ENCODE measurements around the gene DIS3L2.

Gene DIS3L2

DNA sequence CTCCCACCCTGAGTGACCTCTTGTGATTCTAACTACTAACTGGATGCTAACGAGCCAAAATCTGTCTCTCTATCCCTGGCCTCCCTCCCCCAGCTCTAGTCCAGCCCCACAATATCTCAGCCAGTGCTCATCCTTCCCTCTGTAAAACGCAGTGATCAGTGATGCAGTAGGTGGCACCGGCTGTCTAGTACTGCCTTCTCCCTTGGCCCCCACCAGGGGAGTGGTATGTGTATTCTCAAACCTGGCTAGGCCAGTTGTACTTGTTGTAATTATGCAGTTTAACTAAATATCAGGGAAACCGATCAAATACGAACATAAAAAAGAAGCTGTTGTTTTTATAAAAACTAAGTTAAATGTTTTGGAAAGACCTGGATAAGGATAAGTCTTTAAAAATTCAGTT is 303.8 kb downstream of the DIS3L2 start:
- H3K4me3 ChIP-seq (ENCODE audit: low read length): no peak overlapping the region
- TF ChIP-seq, protein P1, sequence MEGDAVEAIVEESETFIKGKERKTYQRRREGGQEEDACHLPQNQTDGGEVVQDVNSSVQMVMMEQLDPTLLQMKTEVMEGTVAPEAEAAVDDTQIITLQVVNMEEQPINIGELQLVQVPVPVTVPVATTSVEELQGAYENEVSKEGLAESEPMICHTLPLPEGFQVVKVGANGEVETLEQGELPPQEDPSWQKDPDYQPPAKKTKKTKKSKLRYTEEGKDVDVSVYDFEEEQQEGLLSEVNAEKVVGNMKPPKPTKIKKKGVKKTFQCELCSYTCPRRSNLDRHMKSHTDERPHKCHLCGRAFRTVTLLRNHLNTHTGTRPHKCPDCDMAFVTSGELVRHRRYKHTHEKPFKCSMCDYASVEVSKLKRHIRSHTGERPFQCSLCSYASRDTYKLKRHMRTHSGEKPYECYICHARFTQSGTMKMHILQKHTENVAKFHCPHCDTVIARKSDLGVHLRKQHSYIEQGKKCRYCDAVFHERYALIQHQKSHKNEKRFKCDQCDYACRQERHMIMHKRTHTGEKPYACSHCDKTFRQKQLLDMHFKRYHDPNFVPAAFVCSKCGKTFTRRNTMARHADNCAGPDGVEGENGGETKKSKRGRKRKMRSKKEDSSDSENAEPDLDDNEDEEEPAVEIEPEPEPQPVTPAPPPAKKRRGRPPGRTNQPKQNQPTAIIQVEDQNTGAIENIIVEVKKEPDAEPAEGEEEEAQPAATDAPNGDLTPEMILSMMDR (IDR thresholded peaks at IDR 0.05; ENCODE audit: insufficient read depth, low read depth, low read length, missing control alignments): no peak
- no peak for DNase-seq (ENCODE audit: low read depth)

DNA sequence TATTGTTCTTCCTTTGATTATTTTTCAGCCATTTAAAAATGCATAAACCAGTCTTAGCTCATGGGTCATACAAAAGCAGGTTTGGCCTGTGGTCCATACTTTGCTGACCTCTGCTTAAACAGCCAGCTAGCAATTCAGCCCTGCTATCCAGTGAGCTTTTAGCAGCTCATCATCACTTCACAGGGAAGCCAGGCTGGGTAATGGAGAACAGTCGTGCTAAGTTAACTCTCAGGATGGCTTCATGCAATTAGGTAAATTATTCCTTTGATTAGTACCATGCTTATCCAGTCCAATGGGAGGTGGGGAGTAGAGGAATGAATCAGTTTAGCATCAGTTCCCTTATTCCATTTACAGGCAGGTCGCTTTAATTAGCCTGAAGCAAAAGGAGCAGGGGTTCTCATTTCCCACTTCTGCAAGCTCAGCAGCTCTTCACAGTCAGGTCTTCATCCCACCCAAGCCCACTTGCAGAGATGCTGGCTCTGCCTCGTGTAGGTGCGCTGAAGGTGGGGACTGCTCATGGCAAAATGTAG is 307.2 kb downstream of the DIS3L2 start:
- no peak overlapping the region for H3K4me3 ChIP-seq (ENCODE audit: low read length)
- TF ChIP-seq, protein P1 (IDR thresholded peaks at IDR 0.05; ENCODE audit: insufficient read depth, low read depth, low read length, missing control alignments): no peak
- DNase-seq (ENCODE audit: low read depth): no peak

DNA sequence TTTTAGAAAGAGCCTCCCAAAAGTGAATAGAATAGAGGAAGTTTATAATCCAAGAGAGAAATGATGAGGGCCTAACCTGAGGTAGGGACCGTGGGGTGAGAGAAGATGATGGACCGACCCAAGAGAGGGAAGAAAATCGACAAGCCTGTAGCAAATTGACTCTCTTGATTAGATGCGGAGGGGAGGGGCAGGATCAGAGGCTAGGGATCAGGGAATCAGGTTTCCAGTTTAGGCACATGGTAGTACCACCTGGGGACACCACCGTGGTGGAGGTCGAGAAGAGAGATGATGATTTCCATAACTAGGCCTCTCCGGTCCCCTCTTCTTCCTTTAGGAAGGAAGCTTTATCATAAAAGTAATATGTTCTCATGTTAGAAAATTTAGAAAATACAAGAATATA is 308.4 kb downstream of the DIS3L2 start:
- DNase-seq (ENCODE audit: low read depth): no peak
- H3K4me3 ChIP-seq (ENCODE audit: low read length): no peak overlapping the region
- TF ChIP-seq, protein P1 (IDR thresholded peaks at IDR 0.05; ENCODE audit: insufficient read depth, low read depth, low read length, missing control alignments): no peak

DNA sequence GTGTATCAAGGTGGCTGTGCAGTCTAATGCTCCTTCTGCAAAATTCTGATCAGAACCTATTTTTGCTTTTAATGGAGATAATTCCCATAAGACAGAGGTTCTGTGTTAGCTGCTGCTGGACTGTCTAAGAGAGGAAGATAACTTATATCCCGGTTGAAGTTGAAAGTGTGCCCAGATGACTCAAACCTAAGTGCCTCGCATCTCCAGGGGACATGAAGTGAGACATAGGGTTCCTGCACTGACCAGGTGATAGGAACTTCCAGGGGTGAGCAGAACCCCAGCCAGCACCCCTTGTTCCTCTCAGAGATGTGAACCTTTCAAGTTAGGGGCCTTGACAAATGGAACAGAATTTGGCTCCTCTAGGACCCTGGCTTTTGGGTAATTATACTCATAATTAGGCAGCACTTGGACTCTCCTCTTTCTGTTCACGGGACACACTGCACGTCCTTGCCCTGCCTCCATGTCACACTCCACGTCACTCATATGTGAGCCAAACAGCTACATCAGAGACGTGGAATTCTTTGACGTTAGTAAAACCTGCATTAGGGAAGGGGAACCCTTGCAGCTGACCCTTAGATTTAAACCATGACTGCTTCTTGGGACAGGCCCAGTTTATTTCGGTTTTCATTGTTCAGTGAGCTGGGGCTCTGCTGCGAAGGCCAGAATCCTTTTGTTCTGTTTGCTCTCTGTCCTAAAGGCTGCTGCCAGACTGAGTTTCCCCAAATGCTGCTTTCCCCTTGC is 312.6 kb downstream of the DIS3L2 start:
- DNase-seq (ENCODE audit: low read depth): no peak
- TF ChIP-seq, protein P1 (IDR thresholded peaks at IDR 0.05; ENCODE audit: insufficient read depth, low read depth, low read length, missing control alignments): no peak
- no peak overlapping the region for H3K4me3 ChIP-seq (ENCODE audit: low read length)

DNA sequence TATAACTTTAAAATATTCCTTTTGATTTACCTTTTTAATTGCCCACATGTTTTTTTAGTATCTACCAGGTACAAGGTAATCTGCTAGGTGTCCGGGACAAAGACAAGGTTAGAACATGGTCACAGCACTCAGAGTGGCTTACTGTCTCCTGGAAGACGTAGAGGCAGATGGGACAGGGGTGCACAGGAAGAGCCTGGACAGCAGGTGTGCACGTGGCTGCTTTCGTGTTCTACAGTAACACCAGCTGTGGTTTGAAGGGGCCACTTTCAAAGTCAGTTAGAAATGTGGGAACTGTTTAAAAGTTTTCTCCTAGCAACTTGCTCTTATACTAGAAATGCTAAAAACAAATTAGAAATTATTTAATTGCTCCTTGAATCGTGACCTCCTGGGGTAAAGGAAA is 314.2 kb downstream of the DIS3L2 start:
- TF ChIP-seq, protein P1 (IDR thresholded peaks at IDR 0.05; ENCODE audit: insufficient read depth, low read depth, low read length, missing control alignments): no peak
- H3K4me3 ChIP-seq (ENCODE audit: low read length): no peak overlapping the region
- DNase-seq (ENCODE audit: low read depth): no peak

DNA sequence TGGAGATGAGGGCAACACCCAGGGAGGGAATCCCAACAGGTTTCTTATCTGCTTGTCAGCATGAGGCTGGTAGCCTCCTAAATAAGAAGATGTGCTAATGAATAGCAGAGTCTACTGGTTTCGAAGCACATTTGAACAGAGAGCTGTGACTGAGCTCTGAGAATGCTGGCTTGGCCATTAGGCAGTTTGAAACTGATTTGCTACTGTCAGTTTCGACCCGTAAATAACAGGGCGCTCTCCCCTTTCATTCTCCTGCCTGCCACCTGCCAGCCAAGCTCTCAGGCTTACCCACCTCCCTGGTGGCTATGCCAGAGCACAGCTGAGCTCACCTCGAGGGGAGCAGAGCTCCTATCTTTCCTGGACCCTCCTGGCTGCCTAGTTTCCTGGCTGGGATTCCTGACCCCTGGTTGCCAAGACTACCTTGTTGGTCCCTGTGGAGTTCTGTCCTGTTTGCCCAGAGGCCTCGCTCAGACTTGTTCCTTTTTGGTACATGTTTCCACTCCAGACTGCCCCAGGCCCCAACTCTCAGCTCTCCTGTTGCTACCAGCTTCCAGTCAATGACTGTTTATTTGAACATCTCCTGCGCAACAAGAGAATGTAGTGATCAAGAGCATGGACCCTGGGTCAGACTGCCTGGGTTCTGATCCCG is 314.7 kb downstream of the DIS3L2 start:
- TF ChIP-seq, protein P1 (IDR thresholded peaks at IDR 0.05; ENCODE audit: insufficient read depth, low read depth, low read length, missing control alignments): no peak

More for the DNA sequence above, 314.7 kb downstream of the DIS3L2 start:
- no peak overlapping the region for H3K4me3 ChIP-seq (ENCODE audit: low read length)
- DNase-seq (ENCODE audit: low read depth): peak; percentile 56
